ENCODE data around the gene FRMD4A.

GRCh38 chr10:13969118-13969791 is 361.5 kb downstream of the FRMD4A start:
- TF ChIP-seq EZH2phosphoT487 (IDR thresholded peaks at IDR 0.05; ENCODE audit: insufficient read depth, low read depth): no peak
- TF ChIP-seq EZH2 (IDR thresholded peaks at IDR 0.05; ENCODE audit: insufficient read depth, poor library complexity, severe bottlenecking): no peak
